Measurements from ENCODE around the gene DNAJC30. TPM values are rescaled to one million over a fixed set of nuclear protein-coding genes. Genes with fewer than 3 reads are reported as not detected.

DNAJC30 gene
- total and polyA plus RNA-seq, 2 experiments from 2014 or later: 2.8 to 5.6 TPM

- Histone ChIP-seq H3F3A (replicated peaks; ENCODE audit: low read depth) (no peaks in the 10 kb centered on the region), H3K4me1 (ENCODE audit: insufficient read depth) (no peaks in the 10 kb centered on the region), H3K79me2 (replicated peaks; ENCODE audit: insufficient read depth) (peaks cover 62% of the 10 kb centered on the region), H4K20me1 (replicated peaks; ENCODE audit: insufficient read depth) (peaks cover 25% of the 10 kb centered on the region), H3K36me3 (ENCODE audit: insufficient read depth) (peaks cover 23% of the 10 kb centered on the region; the same call in 1 of the 2 replicates), H3K4me3 (no peak overlapping the region), H3K9me2 (ENCODE audit: insufficient read depth) (no peaks in the 10 kb centered on the region), H3K27me3 (ENCODE audit: insufficient read depth) (no peaks in the 10 kb centered on the region), H3K4me2 (no peak overlapping the region), H3K27ac (ENCODE audit: low read depth) (no peak overlapping the region), H2AFZ (no peak overlapping the region)
- Mint-ChIP-seq H3K27me3 (ENCODE audit: insufficient read depth, low read depth, poor library complexity) (peaks cover 5% of the 10 kb centered on the region), H3K27ac (no peak overlapping the region), H3K36me3 (ENCODE audit: low read depth) (peaks cover 59% of the 10 kb centered on the region), H3K4me3 (no peak overlapping the region), H3K9me3 (no peaks in the 10 kb centered on the region; the same call in 2 of the 3 replicates), H3K4me1 (no peaks in the 10 kb centered on the region)
- ATAC-seq (no peak), DNase-seq (ENCODE audit: low spot score) (no peak)
- TF ChIP-seq EZH2 (IDR thresholded peaks at IDR 0.05; ENCODE audit: low read depth, unreplicated experiment) (no peak), CTCF (conservative IDR thresholded peaks at IDR 0.05; ENCODE audit: low read depth in 2 of 2) (no peak), JUNB (IDR thresholded peaks at IDR 0.05; ENCODE audit: unreplicated experiment) (no peak), EZH2phosphoT487 (IDR thresholded peaks at IDR 0.05; ENCODE audit: unreplicated experiment) (no peak), STAT1 (IDR thresholded peaks at IDR 0.05; ENCODE audit: unreplicated experiment) (no peak)
- TF ChIP-seq, protein P1, sequence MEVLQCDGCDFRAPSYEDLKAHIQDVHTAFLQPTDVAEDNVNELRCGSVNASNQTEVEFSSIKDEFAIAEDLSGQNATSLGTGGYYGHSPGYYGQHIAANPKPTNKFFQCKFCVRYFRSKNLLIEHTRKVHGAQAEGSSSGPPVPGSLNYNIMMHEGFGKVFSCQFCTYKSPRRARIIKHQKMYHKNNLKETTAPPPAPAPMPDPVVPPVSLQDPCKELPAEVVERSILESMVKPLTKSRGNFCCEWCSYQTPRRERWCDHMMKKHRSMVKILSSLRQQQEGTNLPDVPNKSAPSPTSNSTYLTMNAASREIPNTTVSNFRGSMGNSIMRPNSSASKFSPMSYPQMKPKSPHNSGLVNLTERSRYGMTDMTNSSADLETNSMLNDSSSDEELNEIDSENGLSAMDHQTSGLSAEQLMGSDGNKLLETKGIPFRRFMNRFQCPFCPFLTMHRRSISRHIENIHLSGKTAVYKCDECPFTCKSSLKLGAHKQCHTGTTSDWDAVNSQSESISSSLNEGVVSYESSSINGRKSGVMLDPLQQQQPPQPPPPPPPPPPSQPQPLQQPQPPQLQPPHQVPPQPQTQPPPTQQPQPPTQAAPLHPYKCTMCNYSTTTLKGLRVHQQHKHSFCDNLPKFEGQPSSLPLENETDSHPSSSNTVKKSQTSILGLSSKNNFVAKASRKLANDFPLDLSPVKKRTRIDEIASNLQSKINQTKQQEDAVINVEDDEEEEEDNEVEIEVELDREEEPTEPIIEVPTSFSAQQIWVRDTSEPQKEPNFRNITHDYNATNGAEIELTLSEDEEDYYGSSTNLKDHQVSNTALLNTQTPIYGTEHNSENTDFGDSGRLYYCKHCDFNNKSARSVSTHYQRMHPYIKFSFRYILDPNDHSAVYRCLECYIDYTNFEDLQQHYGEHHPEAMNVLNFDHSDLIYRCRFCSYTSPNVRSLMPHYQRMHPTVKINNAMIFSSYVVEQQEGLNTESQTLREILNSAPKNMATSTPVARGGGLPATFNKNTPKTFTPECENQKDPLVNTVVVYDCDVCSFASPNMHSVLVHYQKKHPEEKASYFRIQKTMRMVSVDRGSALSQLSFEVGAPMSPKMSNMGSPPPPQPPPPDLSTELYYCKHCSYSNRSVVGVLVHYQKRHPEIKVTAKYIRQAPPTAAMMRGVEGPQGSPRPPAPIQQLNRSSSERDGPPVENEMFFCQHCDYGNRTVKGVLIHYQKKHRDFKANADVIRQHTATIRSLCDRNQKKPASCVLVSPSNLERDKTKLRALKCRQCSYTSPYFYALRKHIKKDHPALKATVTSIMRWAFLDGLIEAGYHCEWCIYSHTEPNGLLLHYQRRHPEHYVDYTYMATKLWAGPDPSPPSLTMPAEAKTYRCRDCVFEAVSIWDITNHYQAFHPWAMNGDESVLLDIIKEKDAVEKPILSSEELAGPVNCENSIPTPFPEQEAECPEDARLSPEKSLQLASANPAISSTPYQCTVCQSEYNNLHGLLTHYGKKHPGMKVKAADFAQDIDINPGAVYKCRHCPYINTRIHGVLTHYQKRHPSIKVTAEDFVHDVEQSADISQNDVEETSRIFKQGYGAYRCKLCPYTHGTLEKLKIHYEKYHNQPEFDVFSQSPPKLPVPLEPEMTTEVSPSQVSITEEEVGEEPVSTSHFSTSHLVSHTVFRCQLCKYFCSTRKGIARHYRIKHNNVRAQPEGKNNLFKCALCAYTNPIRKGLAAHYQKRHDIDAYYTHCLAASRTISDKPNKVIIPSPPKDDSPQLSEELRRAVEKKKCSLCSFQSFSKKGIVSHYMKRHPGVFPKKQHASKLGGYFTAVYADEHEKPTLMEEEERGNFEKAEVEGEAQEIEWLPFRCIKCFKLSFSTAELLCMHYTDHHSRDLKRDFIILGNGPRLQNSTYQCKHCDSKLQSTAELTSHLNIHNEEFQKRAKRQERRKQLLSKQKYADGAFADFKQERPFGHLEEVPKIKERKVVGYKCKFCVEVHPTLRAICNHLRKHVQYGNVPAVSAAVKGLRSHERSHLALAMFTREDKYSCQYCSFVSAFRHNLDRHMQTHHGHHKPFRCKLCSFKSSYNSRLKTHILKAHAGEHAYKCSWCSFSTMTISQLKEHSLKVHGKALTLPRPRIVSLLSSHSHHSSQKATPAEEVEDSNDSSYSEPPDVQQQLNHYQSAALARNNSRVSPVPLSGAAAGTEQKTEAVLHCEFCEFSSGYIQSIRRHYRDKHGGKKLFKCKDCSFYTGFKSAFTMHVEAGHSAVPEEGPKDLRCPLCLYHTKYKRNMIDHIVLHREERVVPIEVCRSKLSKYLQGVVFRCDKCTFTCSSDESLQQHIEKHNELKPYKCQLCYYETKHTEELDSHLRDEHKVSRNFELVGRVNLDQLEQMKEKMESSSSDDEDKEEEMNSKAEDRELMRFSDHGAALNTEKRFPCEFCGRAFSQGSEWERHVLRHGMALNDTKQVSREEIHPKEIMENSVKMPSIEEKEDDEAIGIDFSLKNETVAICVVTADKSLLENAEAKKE (CRISPR knock-in tag; IDR thresholded peaks at IDR 0.05): no peak
These were observed 5.0 kb upstream of the DNAJC30 start for GRCh38 chr7:73688288-73688687.
